HG03520 (cell line): ENCODE measurements around the gene NDST4.

Experiments
- ATAC-seq: cut with Tn5 transposase; IDR thresholded peaks from one replicate; pipeline ENCODE4 v1.9.1; 2021; ENCODE audit warnings: mild to moderate bottlenecking, moderate library complexity; ENCODE audit not compliant: unreplicated experiment

NDST4 gene

DNA sequence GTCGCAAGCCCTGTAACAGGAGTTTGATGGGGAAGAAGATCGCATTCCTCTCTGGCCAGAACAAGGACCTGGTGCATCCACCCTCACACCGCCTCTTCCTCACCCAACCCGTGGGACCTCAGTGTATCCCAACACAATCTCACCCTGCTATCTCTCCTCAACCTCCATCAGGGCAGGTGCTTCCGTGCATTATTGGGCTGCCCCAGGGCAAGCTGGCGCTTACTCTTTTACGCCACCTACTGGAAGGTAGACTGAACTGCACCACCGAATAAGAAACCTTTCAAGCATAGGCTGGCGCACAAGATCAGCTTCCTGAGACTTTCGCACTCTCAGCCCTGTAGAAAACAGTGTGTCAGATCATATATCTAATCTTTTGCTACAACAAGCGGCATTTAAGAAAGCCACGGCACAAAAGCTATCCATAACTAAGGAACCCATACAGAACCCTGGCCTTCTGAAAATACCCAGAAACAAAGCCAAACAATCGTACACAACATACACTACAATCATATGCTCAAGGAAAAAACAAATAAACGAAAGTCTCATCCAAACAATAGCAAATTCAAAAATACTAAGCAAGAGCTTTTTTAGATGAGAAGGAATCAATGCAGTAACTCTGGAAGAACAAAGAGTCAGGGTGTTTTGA, 305.5 kb downstream of the NDST4 start:
- ATAC-seq: peak; percentile 99

DNA sequence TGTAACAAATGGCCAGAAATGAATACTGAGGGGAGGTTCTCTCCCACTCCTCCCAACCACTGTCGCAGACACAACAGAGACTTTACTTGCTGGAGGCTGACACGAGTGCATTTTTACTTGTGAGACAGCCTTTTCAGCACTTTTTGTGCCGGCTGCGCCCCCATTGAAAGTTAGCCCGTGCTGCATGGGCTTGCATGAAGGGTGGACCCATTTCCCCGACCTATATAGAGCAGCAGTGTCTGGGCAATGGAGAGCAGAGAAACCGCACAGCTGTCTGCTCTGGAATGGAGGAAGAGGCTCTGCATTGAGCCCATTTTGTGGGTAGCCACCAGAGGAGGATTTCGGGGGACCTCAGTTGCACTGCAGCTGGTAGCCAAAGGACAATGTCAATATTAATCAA, 306.1 kb downstream of the NDST4 start:
- ATAC-seq: no peak

DNA sequence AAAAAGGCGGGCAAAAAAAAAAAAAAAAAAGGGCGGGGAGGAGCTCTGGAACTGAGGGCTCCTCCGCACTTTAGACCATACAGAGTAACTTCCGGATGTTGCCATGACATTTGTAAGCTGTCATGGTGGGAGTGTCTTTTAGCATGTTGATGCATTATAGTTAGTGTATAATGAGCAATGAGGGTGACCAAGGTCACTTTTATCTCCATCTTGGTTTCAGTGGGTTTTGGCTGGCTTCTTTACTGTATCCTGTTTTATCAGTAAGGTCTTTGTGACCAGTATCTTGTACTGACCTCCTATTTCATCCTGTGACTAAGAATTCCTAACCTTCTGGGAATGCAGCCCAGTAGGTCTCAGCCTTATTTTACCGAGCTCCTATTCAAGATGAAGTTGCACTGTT, 321.4 kb downstream of the NDST4 start:
- ATAC-seq: no peak

DNA sequence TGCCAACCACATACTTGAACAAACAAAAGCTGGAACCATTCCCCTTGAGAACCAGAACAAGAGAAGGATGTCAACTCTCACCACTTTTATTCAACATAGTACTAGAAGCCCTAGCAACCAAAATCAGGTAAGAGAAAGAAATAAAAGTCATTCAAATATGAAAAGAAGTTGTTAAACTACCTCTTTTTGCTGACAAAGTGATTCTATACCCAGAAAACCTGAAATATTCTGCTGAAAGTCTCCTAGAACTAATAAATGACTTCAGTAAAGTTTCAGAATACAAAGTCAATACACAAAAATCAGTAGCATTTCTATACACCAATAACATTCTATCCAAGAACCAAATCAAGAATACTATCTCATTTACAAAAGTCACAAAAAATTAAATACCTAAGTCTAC, 327.9 kb downstream of the NDST4 start:
- no peak for ATAC-seq

DNA sequence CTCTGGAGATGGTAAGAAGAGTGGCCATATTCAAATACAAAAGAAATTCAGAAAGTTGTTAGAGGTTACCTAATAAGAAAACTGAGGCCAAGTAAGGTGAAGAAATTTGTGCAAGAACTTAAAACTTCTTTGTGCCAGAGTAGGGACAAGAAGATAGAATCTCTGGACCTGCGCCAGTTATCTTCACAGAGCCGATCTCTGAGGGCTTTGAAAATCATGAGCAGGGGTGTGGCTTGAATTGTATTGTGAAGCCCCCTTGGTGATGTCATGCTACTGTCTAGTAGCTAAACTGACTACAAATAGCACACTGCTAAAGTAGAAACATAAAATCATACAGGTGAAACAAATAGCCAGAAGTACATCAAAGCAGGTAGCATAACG, 330.2 kb downstream of the NDST4 start:
- ATAC-seq: no peak

DNA sequence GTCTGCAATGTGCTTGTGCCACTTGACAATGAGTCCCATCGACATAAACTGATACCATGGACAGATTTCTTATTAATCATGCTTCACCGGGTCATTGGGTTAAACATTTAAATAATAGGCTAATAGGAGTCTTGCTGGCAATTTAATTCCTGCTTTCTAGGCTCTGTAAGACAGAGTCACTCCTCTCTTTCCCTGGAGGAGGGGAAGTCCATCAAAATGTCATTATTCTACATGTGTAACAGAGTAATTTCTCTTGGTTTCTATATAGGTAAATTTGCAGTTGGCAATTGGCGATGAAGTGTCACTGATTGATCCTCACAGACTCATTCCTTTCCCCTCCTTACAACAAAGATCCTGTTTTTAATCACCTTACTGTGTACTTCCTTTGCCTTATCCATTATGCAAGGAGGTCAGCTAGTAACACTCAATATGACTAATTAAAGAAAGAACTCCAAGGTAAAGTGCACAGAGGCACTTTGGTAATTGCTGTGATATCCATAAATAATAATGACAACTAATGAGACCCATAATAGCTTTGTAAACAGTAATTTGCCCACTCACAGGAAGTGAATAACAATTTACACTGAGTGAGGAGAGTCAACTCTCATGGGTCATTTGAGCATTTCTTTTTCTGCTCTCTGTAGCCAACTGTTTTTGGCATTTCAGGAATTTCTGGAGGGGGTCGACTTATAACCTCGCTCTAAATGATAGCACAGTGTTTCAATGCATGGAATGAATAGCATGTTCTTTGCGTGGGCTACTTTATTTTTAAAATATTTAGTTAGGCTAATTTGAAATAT, 330.8 kb downstream of the NDST4 start:
- no peak for ATAC-seq

DNA sequence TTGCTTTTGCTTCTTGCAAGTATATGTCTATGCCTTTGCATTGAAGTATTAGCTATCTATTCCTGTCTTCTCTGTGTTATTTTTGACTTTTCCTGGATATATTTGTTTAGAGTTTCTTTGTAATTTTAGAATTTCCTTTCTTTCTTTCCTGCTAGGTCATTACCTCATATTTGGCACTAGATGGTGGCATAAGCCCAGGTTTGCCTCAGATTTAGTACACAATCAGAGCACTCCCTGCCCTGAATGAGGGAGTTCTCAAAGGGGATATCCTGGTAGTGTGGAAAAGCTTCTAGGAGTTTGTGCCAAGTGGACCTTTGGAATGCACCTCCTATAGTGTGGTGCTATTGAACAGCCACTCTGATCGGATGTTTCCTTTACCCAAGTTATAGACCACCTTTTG, 333.2 kb downstream of the NDST4 start:
- no peak for ATAC-seq
